Calu3 (cell line): ENCODE data around the gene TTBK1. TPM values are rescaled to one million over a fixed set of nuclear protein-coding genes. Genes with fewer than 3 reads are reported as not detected.
"Not testable (repeated sequence)": the region's sequence is repeated elsewhere in the genome, so short reads cannot be mapped to it uniquely, and the experiment has no call there.

Experiments
- BruUV-seq: library from RNA; stranded (reverse); fragments of 400-500 nt; replicated peaks from 2 replicates; lab custom pipeline; 2021; lab: Mats Ljungman, UMichigan
- CTCF ChIA-PET: fragments of 300-600 bp; sonication (Branson Sonifier 250); formaldehyde crosslinking; loops from one replicate; lab custom pipeline; 2022; ENCODE audit warnings: antibody characterized with exemption; lab: Charles Lee
- DNase-seq: peaks from one replicate; pipeline ENCODE4 v3.0.0; 2022
- H3K27ac Mint-ChIP-seq: one replicate; pipeline ENCODE4 v1.8.0; 2022; ENCODE audit warnings: mixed read lengths; ENCODE audit not compliant: unreplicated experiment
- H3K27me3 Mint-ChIP-seq: one replicate; pipeline ENCODE4 v1.8.0; 2022; ENCODE audit warnings: mixed read lengths; ENCODE audit not compliant: unreplicated experiment
- H3K36me3 Mint-ChIP-seq: one replicate; pipeline ENCODE4 v1.8.0; 2022; ENCODE audit warnings: mild to moderate bottlenecking, moderate library complexity, mixed read lengths; ENCODE audit not compliant: insufficient read depth, unreplicated experiment
- H3K4me1 Mint-ChIP-seq: one replicate; pipeline ENCODE4 v1.8.0; 2022; ENCODE audit warnings: mild to moderate bottlenecking, low read depth, mixed read lengths; ENCODE audit not compliant: unreplicated experiment
- H3K4me3 Mint-ChIP-seq: one replicate; pipeline ENCODE4 v1.8.0; 2022; ENCODE audit warnings: mild to moderate bottlenecking, low read depth, moderate library complexity, mixed read lengths; ENCODE audit not compliant: unreplicated experiment
- H3K9me3 Mint-ChIP-seq: one replicate; pipeline ENCODE4 v1.8.0; 2022; ENCODE audit warnings: low read depth, mixed read lengths; ENCODE audit not compliant: unreplicated experiment
- CTCF ChIP-seq: fragments of 200-600 bp; IDR thresholded peaks from one replicate; pipeline ENCODE4 v1.8.0; 2022; ENCODE audit warnings: antibody characterized with exemption; ENCODE audit not compliant: unreplicated experiment
- intact Hi-C: fragments of 100-400 bp; cut with micrococcal nuclease; formaldehyde crosslinking; loops from one replicate; pipeline ENCODE4 v1.10.0; 2022; ENCODE audit not compliant: unreplicated experiment
- total RNA-seq: library from RNA; stranded (reverse); gene quantifications from 2 replicates; pipeline ENCODE4 v1.2.3, GENCODE V29; 2022

TTBK1 gene
- total RNA-seq, 1 experiment from 2014 or later, result 0.17 TPM

- CTCF ChIA-PET, result interaction anchor here (0.9 to 1.2 kb wide), 2 partner anchors 9 to 20 kb away, joined by 3 read pairs; partner anchors contain the start of gene CRIP3
- no TSS peak for BruUV-seq
- H3K27ac Mint-ChIP-seq, result no peak overlapping the region
- no peak for TF ChIP-seq CTCF
- peaks cover 40% of the 10 kb centered on the region for H3K27me3 Mint-ChIP-seq
- no peaks in the 10 kb centered on the region for H3K4me1 Mint-ChIP-seq
- H3K36me3 Mint-ChIP-seq, result no peaks in the 10 kb centered on the region
- H3K9me3 Mint-ChIP-seq, result no peaks in the 10 kb centered on the region
- intact Hi-C loops, result no loop called here
- H3K4me3 Mint-ChIP-seq, result no peak overlapping the region
- no peak for DNase-seq
Measured at GRCh38 chr6:43299338-43300293, 56.3 kb downstream of the TTBK1 start.

- Mint-ChIP-seq H3K9me3 (no peaks in the 10 kb centered on the region), H3K27me3 (peaks cover 40% of the 10 kb centered on the region), H3K4me3 (no peak overlapping the region), H3K36me3 (no peaks in the 10 kb centered on the region), H3K27ac (no peak overlapping the region), H3K4me1 (no peaks in the 10 kb centered on the region)
- no peak for DNase-seq
- intact Hi-C loops, result no loop called here
- CTCF ChIA-PET, result interaction anchor here (1.2 kb wide), 1 partner anchor 204 kb away, joined by 3 read pairs; no protein-coding TSS in a partner anchor
- TF ChIP-seq CTCF, result no peak
- no TSS peak for BruUV-seq
Measured at GRCh38 chr6:43301081-43301870, 58.0 kb downstream of the TTBK1 start.

GRCh38 chr6:43302126-43302525, 58.8 kb downstream of the TTBK1 start:
- H3K9me3 Mint-ChIP-seq, result no peaks in the 10 kb centered on the region
- TF ChIP-seq CTCF, result no peak
- no peaks in the 10 kb centered on the region for H3K4me1 Mint-ChIP-seq
- intact Hi-C loops, result no loop called here
- no peak for DNase-seq
- CTCF ChIA-PET, result no interaction called here
- H3K36me3 Mint-ChIP-seq, result no peaks in the 10 kb centered on the region
- no peak overlapping the region for H3K4me3 Mint-ChIP-seq
- no TSS peak for BruUV-seq
- H3K27me3 Mint-ChIP-seq, result peaks cover 40% of the 10 kb centered on the region
- H3K27ac Mint-ChIP-seq, result no peak overlapping the region

GRCh38 chr6:43303006-43303405, 59.7 kb downstream of the TTBK1 start:
- CTCF ChIA-PET, result interaction anchor here (0.6 kb wide), 1 partner anchor 20 kb away, joined by 3 read pairs; no protein-coding TSS in a partner anchor
- H3K27ac Mint-ChIP-seq, intact Hi-C loops, H3K9me3 Mint-ChIP-seq, H3K36me3 Mint-ChIP-seq, BruUV-seq, H3K4me1 Mint-ChIP-seq, DNase-seq, H3K4me3 Mint-ChIP-seq: not testable (repeated sequence)
- peaks cover 40% of the 10 kb centered on the region for H3K27me3 Mint-ChIP-seq
